Testis (tissue), 3 donors: ENCODE results near the gene DIAPH2. TPM values are rescaled to one million over a fixed set of nuclear protein-coding genes. Genes with fewer than 3 reads are reported as not detected.

Experiments used
- DNase-seq: peaks from one replicate; pipeline ENCODE4 v3.0.0-alpha.2; 2019
- H3K27ac ChIP-seq, 2 donors: fragments of 200-600 bp; sonication (generic); one replicate each; pipeline ENCODE4 v1.5.1; 2019
- H3K27me3 ChIP-seq: fragments of 200-600 bp; sonication (generic); one replicate; pipeline ENCODE4 v1.5.1; 2019
- H3K36me3 ChIP-seq: fragments of 200-600 bp; sonication (generic); one replicate; pipeline ENCODE4 v1.5.1; 2017; ENCODE audit warnings: low read depth; ENCODE audit errors: missing control alignments
- H3K4me1 ChIP-seq: fragments of 200-600 bp; sonication (generic); one replicate; pipeline ENCODE4 v1.5.1; 2019
- H3K4me3 ChIP-seq, 2 donors: fragments of 200-600 bp; sonication (generic); one replicate each; pipeline ENCODE4 v1.5.1; 2017 to 2019
- H3K9me3 ChIP-seq: fragments of 200-600 bp; sonication (generic); one replicate; pipeline ENCODE4 v1.5.1; 2017
- POLR2A ChIP-seq: fragments of 450-650 bp; IDR thresholded peaks from one replicate; pipeline ENCODE4 v1.6.1; 2017; ENCODE audit warnings: antibody characterized with exemption, mild to moderate bottlenecking, moderate library complexity
- WGBS, 2 donors: methylation state at CpG; one replicate each; pipeline ENCODE4 v1.1.5; 2018; 5-methylcytosine and 5-hydroxymethylcytosine counted together
- intact Hi-C: fragments of 100-400 bp; cut with DNase I; formaldehyde crosslinking; loops from one replicate; pipeline ENCODE4 v1.15.1; 2023; ENCODE audit warnings: low total_unique reads
- polyA plus RNA-seq: library from polyadenylated mRNA; stranded (reverse); fragments of 350-450 nt; fragmentation: Illumina TruSeq; extraction: RNeasy Lipid Tissue Mini Kit (QIAGEN cat#74804); gene quantifications from one replicate; pipeline ENCODE4 v1.2.3, GENCODE V29; 2014; ENCODE audit warnings: low read depth, low replicate concordance; ENCODE audit not compliant: insufficient read depth
- total RNA-seq, 2 donors: library from RNA; depleted of rRNA; stranded (reverse); fragments of >200 nt; gene quantifications; one replicate each; pipeline ENCODE4 v1.2.3, GENCODE V29; 2016
- TF ChIP-seq, protein P1 (sequence below), 3 experiments: fragments of 450-650 bp in 2 of 3; fragments of 200-600 bp in 1 of 3; sonication (generic) in 1 of 3; IDR thresholded peaks; one replicate each; pipeline ENCODE4 v1.5.1; 2016 to 2019; ENCODE audit warnings: antibody characterized with exemption in 3 of 3, mild to moderate bottlenecking in 2 of 3, moderate library complexity in 1 of 3

Gene DIAPH2
- total and polyA plus RNA-seq, 3 donors from 2014 or later: 13.1 to 68.3 (median 67.4) TPM

- intact Hi-C loops: no loop called here
- no peak for DNase-seq
Measured at GRCh38 chrX:96683997-96684338, 674 bp upstream of the DIAPH2 start.

DNA sequence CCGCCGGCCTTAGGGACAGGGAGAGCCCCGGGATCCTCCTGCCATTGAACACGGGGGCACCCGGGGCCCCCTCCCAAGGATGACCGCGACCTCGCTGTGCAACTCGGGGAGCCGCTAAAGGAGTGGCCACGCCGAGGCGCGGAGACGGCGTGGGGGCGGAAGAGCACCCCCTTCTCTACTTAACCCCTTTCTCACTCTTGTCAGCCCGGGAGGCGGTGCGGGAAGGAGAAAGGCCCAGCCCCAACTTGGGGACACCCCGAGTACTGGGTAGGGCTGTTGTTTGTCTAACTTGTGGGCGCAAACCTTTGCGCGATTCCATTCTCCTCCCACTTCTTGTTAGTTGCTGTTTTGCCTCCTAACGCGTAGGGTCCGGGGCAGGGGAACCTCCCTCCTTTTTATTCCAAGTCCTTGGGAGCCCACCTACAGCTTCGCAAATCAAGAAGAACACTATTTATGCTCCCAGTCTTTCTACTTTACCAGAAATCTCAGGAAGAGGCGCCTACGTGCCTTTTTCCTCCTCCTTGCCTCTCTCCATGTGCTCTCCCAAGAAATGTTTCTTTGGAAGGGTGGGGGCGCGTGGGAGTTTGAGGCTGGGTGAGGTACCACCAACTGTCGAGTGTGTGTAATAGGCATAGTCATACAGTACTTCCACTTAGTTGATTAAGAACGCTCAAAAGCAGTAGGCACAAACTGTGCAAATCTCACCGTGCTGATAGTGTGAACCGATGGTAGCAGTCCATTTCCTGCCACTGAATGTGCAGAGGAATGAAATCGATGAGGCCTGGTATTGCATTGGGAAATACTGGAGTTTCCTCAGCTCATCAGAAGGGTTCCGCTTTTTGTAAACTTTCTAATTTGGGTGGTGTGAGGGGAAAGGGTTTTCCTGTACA, 813 bp downstream of the DIAPH2 start:
- Histone ChIP-seq H3K36me3 (no peaks in the 10 kb centered on the region), H3K27ac (peak overlapping the region; percentile 77 to 81), H3K9me3 (no peaks in the 10 kb centered on the region), H3K4me3 (peak overlapping the region; percentile 60 to 76), H3K4me1 (no peaks in the 10 kb centered on the region), H3K27me3 (no peaks in the 10 kb centered on the region)
- no peak for TF ChIP-seq POLR2A
- TF ChIP-seq, protein P1, sequence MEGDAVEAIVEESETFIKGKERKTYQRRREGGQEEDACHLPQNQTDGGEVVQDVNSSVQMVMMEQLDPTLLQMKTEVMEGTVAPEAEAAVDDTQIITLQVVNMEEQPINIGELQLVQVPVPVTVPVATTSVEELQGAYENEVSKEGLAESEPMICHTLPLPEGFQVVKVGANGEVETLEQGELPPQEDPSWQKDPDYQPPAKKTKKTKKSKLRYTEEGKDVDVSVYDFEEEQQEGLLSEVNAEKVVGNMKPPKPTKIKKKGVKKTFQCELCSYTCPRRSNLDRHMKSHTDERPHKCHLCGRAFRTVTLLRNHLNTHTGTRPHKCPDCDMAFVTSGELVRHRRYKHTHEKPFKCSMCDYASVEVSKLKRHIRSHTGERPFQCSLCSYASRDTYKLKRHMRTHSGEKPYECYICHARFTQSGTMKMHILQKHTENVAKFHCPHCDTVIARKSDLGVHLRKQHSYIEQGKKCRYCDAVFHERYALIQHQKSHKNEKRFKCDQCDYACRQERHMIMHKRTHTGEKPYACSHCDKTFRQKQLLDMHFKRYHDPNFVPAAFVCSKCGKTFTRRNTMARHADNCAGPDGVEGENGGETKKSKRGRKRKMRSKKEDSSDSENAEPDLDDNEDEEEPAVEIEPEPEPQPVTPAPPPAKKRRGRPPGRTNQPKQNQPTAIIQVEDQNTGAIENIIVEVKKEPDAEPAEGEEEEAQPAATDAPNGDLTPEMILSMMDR (IDR thresholded peaks at IDR 0.05): no peak
- intact Hi-C loops: no loop called here
- 1 to 5% methylated on average over 6 to 18 of the region's 38 CpGs for WGBS, 2 donors
- DNase-seq: peak; percentile 53

More at GRCh38 chrX:96683997-96684338, 674 bp upstream of the DIAPH2 start:
- peak overlapping the region; percentile 60 to 76 for H3K4me3 ChIP-seq
- TF ChIP-seq, protein P1 (IDR thresholded peaks at IDR 0.05): no peak
- TF ChIP-seq POLR2A: no peak
- 28 to 39% methylated on average over 3 to 8 of the region's 8 CpGs for WGBS, 2 donors
- H3K36me3 ChIP-seq: no peaks in the 10 kb centered on the region
- peak overlapping the region in 1 of 2 donors; percentile 81 for H3K27ac ChIP-seq
- H3K27me3 ChIP-seq: no peaks in the 10 kb centered on the region
- H3K4me1 ChIP-seq: no peaks in the 10 kb centered on the region
- H3K9me3 ChIP-seq: no peaks in the 10 kb centered on the region

DNA sequence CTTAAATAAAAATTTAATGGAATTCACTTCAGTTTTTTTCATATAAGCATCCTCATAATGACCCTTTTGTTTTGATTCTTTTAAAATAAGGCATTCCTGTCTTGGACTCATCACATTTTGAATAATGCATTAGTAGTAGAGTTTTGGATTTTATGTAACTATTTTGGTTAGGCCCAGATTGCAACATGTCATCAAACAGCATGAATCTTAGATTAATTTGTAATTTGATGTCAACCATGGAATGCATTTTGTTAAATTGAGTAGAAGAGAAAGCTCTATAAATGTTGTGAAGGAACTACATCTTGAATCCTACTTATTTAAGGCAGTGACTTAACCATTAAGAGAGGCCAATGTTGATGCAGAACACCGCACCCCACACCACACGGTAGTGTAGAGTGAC, 3.1 kb downstream of the DIAPH2 start:
- Histone ChIP-seq H3K9me3 (no peaks in the 10 kb centered on the region), H3K4me1 (no peaks in the 10 kb centered on the region), H3K4me3 (no peak overlapping the region), H3K36me3 (no peaks in the 10 kb centered on the region), H3K27ac (no peak overlapping the region), H3K27me3 (no peaks in the 10 kb centered on the region)
- intact Hi-C loops: no loop called here
- WGBS, 2 donors: 90 to 100% methylated on average over 2 of the region's 2 CpGs
- no peak for DNase-seq
- no peak for TF ChIP-seq POLR2A
- TF ChIP-seq, protein P1 (IDR thresholded peaks at IDR 0.05): no peak

DNA sequence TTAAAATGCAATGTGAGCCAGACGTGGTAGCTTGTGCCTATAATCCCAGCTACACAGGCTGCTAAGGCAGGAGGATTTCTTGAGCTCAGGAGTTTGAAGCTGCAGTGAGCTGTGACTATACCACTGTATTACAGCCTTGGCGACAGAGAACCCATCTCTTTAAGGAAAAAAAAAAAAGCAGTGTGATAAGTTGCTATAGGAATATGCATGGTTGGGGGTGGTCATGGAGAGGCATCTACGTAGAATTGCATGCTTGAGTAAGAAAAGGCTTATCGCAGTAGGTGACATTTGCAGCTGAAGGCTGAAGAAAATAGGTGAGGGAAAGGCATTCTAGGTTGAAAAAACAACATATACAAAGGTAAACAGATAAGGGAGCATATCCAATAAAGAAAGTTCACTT, 4.1 kb downstream of the DIAPH2 start:
- Histone ChIP-seq H3K4me1 (no peaks in the 10 kb centered on the region), H3K4me3 (no peak overlapping the region), H3K27ac (no peak overlapping the region), H3K27me3 (no peaks in the 10 kb centered on the region), H3K9me3 (no peaks in the 10 kb centered on the region), H3K36me3 (no peaks in the 10 kb centered on the region)
- intact Hi-C loops: no loop called here
- 84 to 86% methylated on average over 4 of the region's 4 CpGs for WGBS, 2 donors
- no peak for DNase-seq
- TF ChIP-seq, protein P1 (IDR thresholded peaks at IDR 0.05): no peak
- TF ChIP-seq POLR2A: no peak

DNA sequence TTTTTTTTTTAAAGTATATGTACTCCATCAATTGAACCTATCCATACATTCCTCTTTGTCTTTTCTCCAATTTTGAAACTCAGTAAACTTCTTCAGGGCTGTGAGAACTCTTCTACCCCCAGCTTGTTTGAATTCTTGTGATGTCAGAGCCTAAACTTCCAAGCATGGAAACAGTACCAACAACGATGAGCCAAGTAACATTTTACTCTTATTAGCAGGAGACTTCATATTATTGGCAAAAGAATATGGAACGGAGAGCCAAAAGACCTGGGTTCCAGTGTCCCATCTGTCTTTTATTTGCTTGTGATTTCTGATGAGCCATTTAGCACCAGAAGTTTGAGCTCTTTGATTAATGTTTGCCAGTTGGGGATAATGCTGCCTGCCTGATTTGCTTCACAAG, 5.3 kb downstream of the DIAPH2 start:
- Histone ChIP-seq H3K27me3 (no peaks in the 10 kb centered on the region), H3K36me3 (no peaks in the 10 kb centered on the region), H3K4me1 (no peaks in the 10 kb centered on the region), H3K9me3 (no peaks in the 10 kb centered on the region), H3K27ac (no peak overlapping the region), H3K4me3 (no peak overlapping the region)
- intact Hi-C loops: no loop called here
- WGBS, 2 donors: 59 to 60% methylated on average over 2 of the region's 2 CpGs
- no peak for DNase-seq
- TF ChIP-seq, protein P1 (IDR thresholded peaks at IDR 0.05): no peak
- TF ChIP-seq POLR2A: no peak
